Skin epidermis (tissue), 12 donors: ENCODE data around the gene GLIS1.
A peak's percentile ranks its signal among the peaks of the same experiment; 100 is the strongest.

Experiments
- H3K27ac ChIP-seq, 21 experiments: fragments of 200-600 bp; sonication (generic) in 11 of 21; one replicate each; pipeline ENCODE4 v1.5.0; 2020; ENCODE audit warnings: mild to moderate bottlenecking in 3 of 21, inconsistent platforms in 2 of 21, moderate library complexity in 2 of 21
- H3K4me3 ChIP-seq, 7 experiments: fragments of 200-600 bp; sonication (generic) in 2 of 7; one replicate each; pipeline ENCODE4 v1.5.0; 2020; ENCODE audit warnings: inconsistent platforms in 2 of 7, mild to moderate bottlenecking in 2 of 7, moderate library complexity in 1 of 7

Gene GLIS1

DNA sequence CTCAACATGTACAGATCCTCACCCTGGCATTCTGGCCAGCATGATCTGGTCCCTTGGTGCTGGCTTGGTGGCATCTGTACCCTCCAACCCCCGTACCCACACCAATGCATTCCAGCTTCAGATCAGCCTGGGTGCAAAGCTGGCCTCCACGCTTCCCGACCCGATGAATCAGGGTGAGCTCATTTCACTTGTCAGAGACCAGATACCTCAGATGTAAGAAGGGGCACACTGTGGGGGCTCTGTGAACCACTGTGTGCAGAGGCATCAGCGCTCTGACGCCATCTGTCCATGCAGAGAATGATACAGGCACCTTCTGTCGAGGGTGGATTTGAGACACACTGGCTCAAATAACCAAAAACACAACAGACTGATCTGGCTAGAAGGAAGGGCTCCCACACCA lies 203.1 kb downstream of the GLIS1 start:
- H3K27ac ChIP-seq, result no peak overlapping the region

DNA sequence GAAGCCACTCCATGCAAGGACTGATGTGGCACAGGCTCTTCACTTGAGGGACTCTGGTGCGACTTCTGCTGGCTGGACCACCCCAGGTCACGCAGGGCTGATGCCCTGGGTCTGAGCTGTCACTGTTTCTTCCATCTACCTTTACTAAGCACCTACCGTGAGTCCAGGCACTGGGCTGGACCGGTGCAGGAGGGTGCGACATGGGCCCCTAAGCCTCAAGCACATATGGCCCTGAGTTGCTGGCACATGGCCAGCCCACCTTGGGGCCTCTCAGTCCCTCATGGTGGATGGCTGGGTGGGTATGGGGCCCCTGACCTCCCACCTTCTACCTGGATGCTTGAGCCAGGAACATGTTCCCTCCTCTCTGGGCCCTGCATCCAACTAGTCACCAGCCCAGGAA lies 203.7 kb downstream of the GLIS1 start:
- Histone ChIP-seq H3K27ac (no peak overlapping the region), H3K4me3 (no peak overlapping the region)

More for the DNA sequence above, 203.1 kb downstream of the GLIS1 start:
- no peak overlapping the region for H3K4me3 ChIP-seq

GRCh38 chr1:53532912-53533311 lies 206.1 kb downstream of the GLIS1 start:
- Histone ChIP-seq H3K4me3 (no peak overlapping the region), H3K27ac (no peak overlapping the region)

DNA sequence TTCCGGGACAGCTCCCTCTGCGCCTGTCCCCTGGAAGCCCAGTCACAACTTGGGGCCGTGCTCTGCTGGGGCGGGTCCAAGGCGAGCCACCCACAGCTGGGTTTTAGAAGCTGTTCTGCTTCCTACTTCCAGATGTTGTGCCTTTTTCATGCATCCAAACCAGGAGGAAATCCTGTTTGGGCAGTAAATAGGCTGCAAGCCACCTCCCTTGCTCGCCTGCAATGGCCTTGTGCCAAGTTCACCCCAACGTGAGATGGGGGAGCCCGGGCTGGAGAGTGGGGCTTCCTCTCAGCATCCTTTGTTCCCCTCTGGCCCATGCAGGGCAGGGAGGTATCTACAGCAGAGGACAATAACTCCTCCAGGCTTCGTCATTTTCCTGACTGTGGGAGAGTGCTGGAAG lies 206.6 kb downstream of the GLIS1 start:
- no peak overlapping the region for H3K4me3 ChIP-seq

DNA sequence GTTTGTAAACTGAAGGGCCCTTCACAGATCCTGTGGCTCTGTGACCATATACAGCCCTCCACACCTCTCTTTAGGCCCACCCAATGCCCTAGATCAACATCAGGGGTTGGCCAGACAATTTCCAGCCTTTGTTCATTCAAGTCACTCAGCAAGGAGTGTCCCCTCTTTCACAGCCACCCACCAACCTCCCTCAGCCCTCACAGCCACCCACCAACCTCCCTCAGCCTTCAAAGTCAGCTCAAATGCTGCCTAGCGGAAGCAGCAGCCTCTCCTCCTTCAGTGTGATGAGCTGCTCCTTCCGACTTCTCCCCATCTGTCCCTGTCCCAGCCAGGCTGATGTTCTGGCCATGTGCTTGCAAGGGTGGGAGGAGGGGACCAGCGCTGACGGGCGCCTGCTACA lies 208.4 kb downstream of the GLIS1 start:
- Histone ChIP-seq H3K4me3 (no peak overlapping the region), H3K27ac (no peak overlapping the region)

More for the DNA sequence above, 206.6 kb downstream of the GLIS1 start:
- no peak overlapping the region for H3K27ac ChIP-seq

DNA sequence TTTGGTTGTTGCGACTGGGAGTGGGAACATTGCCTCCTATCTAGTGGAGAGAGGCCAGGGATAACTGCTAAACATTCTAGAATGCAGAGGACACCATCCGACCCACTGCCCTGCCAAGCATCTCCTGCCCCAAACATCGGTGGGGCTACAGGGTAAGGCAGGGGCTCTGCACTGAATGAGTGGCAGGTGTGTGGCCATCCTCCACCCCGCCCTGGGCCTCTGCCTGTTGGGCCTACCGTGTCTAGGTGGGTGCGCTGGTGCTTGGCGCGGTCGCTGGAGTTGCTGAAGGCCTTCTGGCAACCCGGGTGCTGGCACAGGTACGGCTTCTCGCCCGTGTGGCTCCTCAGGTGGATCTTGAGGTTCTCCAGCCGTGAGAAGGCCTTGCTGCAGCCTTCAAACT lies 209.4 kb downstream of the GLIS1 start:
- Histone ChIP-seq H3K4me3 (no peak overlapping the region), H3K27ac (no peak overlapping the region)

GRCh38 chr1:53527368-53527767 lies 211.6 kb downstream of the GLIS1 start:
- no peak overlapping the region for H3K4me3 ChIP-seq
- H3K27ac ChIP-seq, result peak overlapping the region in 2 of 21 experiments; percentile 21 to 55

DNA sequence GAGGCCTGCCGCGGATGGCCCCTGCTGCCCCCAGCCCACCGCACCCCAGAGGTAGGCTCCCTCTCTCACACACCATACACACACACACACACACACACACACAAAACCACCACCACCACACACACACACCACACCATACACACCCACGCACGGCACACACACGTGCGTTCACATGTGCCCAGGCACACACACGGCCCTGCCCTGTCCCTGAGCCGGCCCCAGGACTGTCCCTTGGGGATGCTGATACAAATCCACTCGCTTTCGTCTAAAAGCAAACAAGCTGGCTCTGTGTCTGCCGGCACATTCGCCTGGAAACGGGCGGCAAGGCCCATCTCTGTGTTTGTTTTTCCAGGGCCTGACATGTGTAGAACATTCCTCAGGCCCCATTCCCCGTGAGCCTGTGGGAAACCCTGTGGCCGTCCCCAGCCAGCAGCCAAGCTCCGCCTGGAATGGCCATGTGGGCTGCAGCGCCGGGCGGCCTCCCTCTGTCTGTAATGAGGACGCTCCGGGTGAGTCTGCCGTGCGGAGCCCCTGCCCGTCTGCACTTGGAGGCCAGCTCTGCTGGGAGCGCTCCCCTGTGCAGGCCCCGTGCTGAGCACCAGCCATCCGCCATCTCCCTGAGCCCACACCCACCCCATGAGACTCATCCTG lies 212.4 kb downstream of the GLIS1 start:
- no peak overlapping the region for H3K4me3 ChIP-seq
- H3K27ac ChIP-seq, result peak overlapping the region in 3 of 21 experiments; percentile 24 to 45 (median 34)

DNA sequence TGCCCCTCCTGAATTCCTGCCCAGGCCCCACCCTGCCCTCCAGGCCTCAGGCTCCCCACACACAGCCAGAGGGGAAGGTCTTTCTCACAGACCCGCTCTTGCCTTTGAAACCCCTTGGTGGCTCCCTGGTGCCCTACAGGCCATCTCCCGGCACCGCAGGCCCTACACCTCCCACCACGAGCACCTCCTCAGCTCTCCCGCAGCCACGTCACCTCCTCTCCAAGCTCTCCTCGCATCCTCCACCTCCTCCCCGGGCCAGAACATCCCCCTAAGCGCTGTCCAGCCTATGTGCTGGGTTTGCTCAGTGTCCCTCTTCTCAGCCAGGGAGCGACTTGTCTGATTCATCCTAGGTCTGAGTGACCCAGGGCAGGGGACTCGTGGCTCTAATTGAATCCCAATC lies 213.4 kb downstream of the GLIS1 start:
- H3K4me3 ChIP-seq, result no peak overlapping the region

GRCh38 chr1:53524428-53525375 lies 214.3 kb downstream of the GLIS1 start:
- H3K4me3 ChIP-seq, result no peak overlapping the region
- no peak overlapping the region for H3K27ac ChIP-seq

More for the DNA sequence above, 213.4 kb downstream of the GLIS1 start:
- peak overlapping the region in 1 of 21 experiments; percentile 45 for H3K27ac ChIP-seq

GRCh38 chr1:53521924-53522552 lies 216.9 kb downstream of the GLIS1 start:
- Histone ChIP-seq H3K4me3 (no peak overlapping the region), H3K27ac (peak overlapping the region in 2 of 21 experiments; percentile 31 to 38)

GRCh38 chr1:53520481-53520880 lies 218.5 kb downstream of the GLIS1 start:
- H3K4me3 ChIP-seq, result no peak overlapping the region
- H3K27ac ChIP-seq, result no peak overlapping the region

- no peak overlapping the region for H3K4me3 ChIP-seq
- no peak overlapping the region for H3K27ac ChIP-seq
Measured at GRCh38 chr1:53519421-53519820, 219.5 kb downstream of the GLIS1 start.

DNA sequence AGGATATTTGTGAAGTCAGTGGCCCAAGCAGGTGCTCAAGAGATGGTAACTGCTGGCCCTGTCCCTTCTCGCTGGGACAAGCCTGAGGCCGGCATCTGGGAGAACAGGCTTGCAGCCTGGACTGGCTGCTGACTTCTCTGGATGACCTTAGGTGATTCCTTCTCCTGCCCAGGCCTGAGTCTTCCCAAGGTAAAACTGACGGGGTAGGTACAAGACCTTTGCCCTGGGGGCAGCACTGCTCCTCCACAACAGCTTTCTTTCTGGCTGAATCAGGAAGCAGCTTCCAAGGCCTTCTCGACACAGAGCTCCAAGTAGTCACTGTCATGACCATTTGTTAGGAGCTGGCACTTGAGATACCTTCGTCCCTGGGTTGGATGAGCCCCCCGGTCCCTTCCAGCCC lies 220.2 kb downstream of the GLIS1 start:
- Histone ChIP-seq H3K4me3 (no peak overlapping the region), H3K27ac (no peak overlapping the region)

DNA sequence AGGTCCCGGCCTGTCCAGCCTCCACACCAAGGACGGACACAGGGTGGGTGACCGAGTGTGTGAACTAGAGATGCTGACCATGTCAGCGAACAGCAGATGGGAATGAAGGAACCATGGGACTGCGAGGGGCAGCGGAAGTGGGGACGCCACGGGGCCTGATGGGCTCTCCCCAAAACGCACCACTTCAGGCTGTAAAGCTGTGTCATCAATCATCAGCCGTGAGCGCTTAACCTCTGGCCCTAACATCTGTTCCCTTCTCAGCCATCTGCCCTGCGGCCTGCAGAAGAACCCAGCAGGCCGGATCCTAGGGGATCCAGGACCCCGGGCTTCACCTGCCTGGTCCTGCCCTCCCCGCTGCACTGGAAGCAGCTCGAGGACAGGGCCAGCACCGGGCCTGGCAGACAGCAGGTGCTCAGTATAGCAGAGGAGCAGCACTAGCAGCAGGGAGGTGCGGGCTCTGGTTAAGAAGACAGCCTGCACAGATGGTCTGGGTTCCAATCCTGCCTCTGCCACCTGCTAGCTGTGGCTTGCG lies 221.1 kb downstream of the GLIS1 start:
- no peak overlapping the region for H3K27ac ChIP-seq
- H3K4me3 ChIP-seq, result no peak overlapping the region

- Histone ChIP-seq H3K27ac (no peak overlapping the region), H3K4me3 (no peak overlapping the region)
Measured at GRCh38 chr1:53517109-53517508, 221.9 kb downstream of the GLIS1 start.

DNA sequence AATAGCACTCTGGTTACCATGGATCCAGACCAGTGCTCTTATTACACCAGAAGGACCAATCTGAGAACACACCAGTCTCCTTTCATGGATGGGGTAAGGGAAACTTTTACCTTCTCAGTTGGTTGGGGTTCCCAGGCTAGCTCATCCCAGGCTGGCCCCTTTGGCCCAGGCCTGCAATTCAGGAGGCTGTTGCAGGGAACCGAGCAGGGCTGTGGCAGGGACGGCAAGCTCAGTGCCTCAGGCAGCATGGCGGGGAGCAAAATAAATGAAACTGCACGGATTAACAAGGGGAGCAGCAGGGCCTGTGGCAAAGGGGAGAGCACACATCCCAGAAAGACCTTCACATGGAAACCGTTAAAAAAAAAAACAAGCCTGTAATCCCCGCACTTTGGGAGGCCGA lies 222.8 kb downstream of the GLIS1 start:
- Histone ChIP-seq H3K4me3 (no peak overlapping the region), H3K27ac (no peak overlapping the region)

- Histone ChIP-seq H3K4me3 (no peak overlapping the region), H3K27ac (no peak overlapping the region)
Measured at GRCh38 chr1:53514436-53514835, 224.5 kb downstream of the GLIS1 start.

- Histone ChIP-seq H3K4me3 (no peak overlapping the region), H3K27ac (no peak overlapping the region)
Measured at GRCh38 chr1:53513846-53514245, 225.1 kb downstream of the GLIS1 start.
